Measurements from ENCODE around the gene P3H2.

GRCh38 chr3:190060192-190060775 is 60.4 kb downstream of the P3H2 start:
- TF ChIP-seq CTCF (conservative IDR thresholded peaks at IDR 0.05; ENCODE audit: low read depth, low read length) (no peak), EZH2 (IDR thresholded peaks at IDR 0.05; ENCODE audit: borderline replicate concordance, low read depth, low read length, poor library complexity, severe bottlenecking) (no peak)

Data from A673 (cell line).